ENCODE measurements around the gene ARHGAP15. TPM values are rescaled to one million over a fixed set of nuclear protein-coding genes. Genes with fewer than 3 reads are reported as not detected.
A peak's percentile ranks its signal among the peaks of the same experiment; 100 is the strongest.
"Not testable (repeated sequence)": the region's sequence is repeated elsewhere in the genome, so short reads cannot be mapped to it uniquely, and the experiment has no call there.

Gene ARHGAP15
- total RNA-seq, 1 experiment from 2014 or later, result not detected

GRCh38 chr2:143088388-143088787 lies 40.8 kb upstream of the ARHGAP15 start:
- Histone ChIP-seq H4K20me1 (ENCODE audit: insufficient read depth) (no peaks in the 10 kb centered on the region), H3K4me3 (no peak overlapping the region), H3K27me3 (ENCODE audit: insufficient read depth, low read depth) (no peaks in the 10 kb centered on the region), H3K9me2 (ENCODE audit: insufficient read depth) (no peaks in the 10 kb centered on the region), H3K79me2 (ENCODE audit: low read depth) (no peaks in the 10 kb centered on the region), H3K9me3 (ENCODE audit: insufficient read depth, low read depth) (no peaks in the 10 kb centered on the region), H3K4me2 (no peak overlapping the region), H3K4me1 (replicated peaks; ENCODE audit: insufficient read depth) (0 out of 2 replicates have a peak, but pooled peaks cover 5% of the 10 kb centered on the region), H3K36me3 (ENCODE audit: low read depth) (no peaks in the 10 kb centered on the region), H3F3A (ENCODE audit: insufficient read depth, low read depth) (no peaks in the 10 kb centered on the region), H2AFZ (no peak overlapping the region), H3K27ac (no peak overlapping the region)
- POLR2A ChIA-PET (ENCODE audit: unreplicated experiment), result no interaction called here
- no peak for TF ChIP-seq EZH2 (IDR thresholded peaks at IDR 0.05; ENCODE audit: low read depth)
- TF ChIP-seq CTCF (conservative IDR thresholded peaks at IDR 0.05), result no peak
- CTCF ChIA-PET, result no interaction called here
- BruUV-seq (replicated peaks), result no TSS peak
- no peak for DNase-seq
- intact Hi-C loops (cut with micrococcal nuclease; ENCODE audit: unreplicated experiment), result no loop called here

- H3K79me2 ChIP-seq (ENCODE audit: low read depth); H4K20me1 ChIP-seq (ENCODE audit: insufficient read depth); H3K9me3 ChIP-seq (ENCODE audit: insufficient read depth, low read depth); H3F3A ChIP-seq (ENCODE audit: insufficient read depth, low read depth); POLR2A ChIA-PET (ENCODE audit: unreplicated experiment); H3K9me2 ChIP-seq (ENCODE audit: insufficient read depth); H3K4me3 ChIP-seq; intact Hi-C loops (cut with micrococcal nuclease; ENCODE audit: unreplicated experiment); H3K27ac ChIP-seq; H3K27me3 ChIP-seq (ENCODE audit: insufficient read depth, low read depth); CTCF ChIA-PET; DNase-seq; H3K4me1 ChIP-seq (replicated peaks; ENCODE audit: insufficient read depth); H2AFZ ChIP-seq; BruUV-seq (replicated peaks); H3K36me3 ChIP-seq (ENCODE audit: low read depth); H3K4me2 ChIP-seq: not testable (repeated sequence)
Observed at GRCh38 chr2:143089520-143089919, 39.7 kb upstream of the ARHGAP15 start.

GRCh38 chr2:143110758-143111428 lies 18.3 kb upstream of the ARHGAP15 start:
- no peaks in the 10 kb centered on the region for H3K9me2 ChIP-seq (ENCODE audit: insufficient read depth)
- H2AFZ ChIP-seq, result no peak overlapping the region
- H4K20me1 ChIP-seq (ENCODE audit: insufficient read depth), result no peaks in the 10 kb centered on the region; the same call in 1 of the 2 replicates
- peak; percentile 79 for TF ChIP-seq CTCF (conservative IDR thresholded peaks at IDR 0.05)
- TF ChIP-seq EZH2 (IDR thresholded peaks at IDR 0.05; ENCODE audit: low read depth), result no peak
- no peaks in the 10 kb centered on the region for H3K36me3 ChIP-seq (ENCODE audit: low read depth)
- no peaks in the 10 kb centered on the region for H3K27me3 ChIP-seq (ENCODE audit: insufficient read depth, low read depth)
- H3K4me3 ChIP-seq, result no peak overlapping the region
- H3K4me1 ChIP-seq (replicated peaks; ENCODE audit: insufficient read depth), result no peaks in the 10 kb centered on the region
- no TSS peak for BruUV-seq (replicated peaks)
- peak in 1 of 2 experiments; percentile 33 for DNase-seq
- H3K9me3 ChIP-seq (ENCODE audit: insufficient read depth, low read depth), result no peaks in the 10 kb centered on the region
- no peaks in the 10 kb centered on the region for H3K79me2 ChIP-seq (ENCODE audit: low read depth)
- ChIA-PET POLR2A (ENCODE audit: unreplicated experiment) (interaction anchor here (0.7 kb wide), 1 partner anchor 148 kb away, joined by 5 read pairs; no protein-coding TSS in a partner anchor), CTCF (interaction anchor here (0.6 to 1.0 kb wide), 2 partner anchors 149 to 222 kb away, joined by 3 to 4 read pairs; no protein-coding TSS in a partner anchor)
- H3K4me2 ChIP-seq, result no peak overlapping the region
- H3F3A ChIP-seq (ENCODE audit: insufficient read depth, low read depth), result no peaks in the 10 kb centered on the region
- no peak overlapping the region for H3K27ac ChIP-seq
- intact Hi-C loops (cut with micrococcal nuclease; ENCODE audit: unreplicated experiment), result loop anchor here (1.0 kb wide), 2 partner anchors 111 to 148 kb away; no protein-coding TSS in a partner anchor

GRCh38 chr2:143117225-143117624 lies 12.0 kb upstream of the ARHGAP15 start:
- H3K4me2 ChIP-seq, result no peak overlapping the region
- POLR2A ChIA-PET (ENCODE audit: unreplicated experiment), result no interaction called here
- CTCF ChIA-PET, result no interaction called here
- no peaks in the 10 kb centered on the region for H3K79me2 ChIP-seq (ENCODE audit: low read depth)
- H3K4me1 ChIP-seq (replicated peaks; ENCODE audit: insufficient read depth), result no peaks in the 10 kb centered on the region
- TF ChIP-seq CTCF (conservative IDR thresholded peaks at IDR 0.05), result no peak
- no peaks in the 10 kb centered on the region for H3K9me3 ChIP-seq (ENCODE audit: insufficient read depth, low read depth)
- no peaks in the 10 kb centered on the region for H3K36me3 ChIP-seq (ENCODE audit: low read depth)
- no peaks in the 10 kb centered on the region for H3F3A ChIP-seq (ENCODE audit: insufficient read depth, low read depth)
- no peak overlapping the region for H3K27ac ChIP-seq
- no peak for DNase-seq
- no peak overlapping the region for H2AFZ ChIP-seq
- intact Hi-C loops (cut with micrococcal nuclease; ENCODE audit: unreplicated experiment), result no loop called here
- no peak overlapping the region for H3K4me3 ChIP-seq
- H3K27me3 ChIP-seq (ENCODE audit: insufficient read depth, low read depth), result no peaks in the 10 kb centered on the region
- no peaks in the 10 kb centered on the region for H3K9me2 ChIP-seq (ENCODE audit: insufficient read depth)
- BruUV-seq (replicated peaks), result no TSS peak
- H4K20me1 ChIP-seq (ENCODE audit: insufficient read depth), result no peaks in the 10 kb centered on the region
